PC-3 (cell line): ENCODE measurements around the gene PRAMEF14.
"Not testable (repeated sequence)": the region's sequence is repeated elsewhere in the genome, so short reads cannot be mapped to it uniquely, and the experiment has no call there.

ENCODE experiments used
- EZH2 ChIP-seq: fragments of 300-600 bp; sonication (generic); IDR thresholded peaks from one replicate; pipeline ENCODE4 v1.6.1; 2017; ENCODE audit warnings: antibody characterized with exemption, mild to moderate bottlenecking, low read length; ENCODE audit not compliant: unreplicated experiment
- TF ChIP-seq, protein P1 (sequence below): fragments of 300-600 bp; sonication (generic); conservative IDR thresholded peaks from 2 replicates; pipeline ENCODE4 v1.5.1; 2017; ENCODE audit warnings: antibody characterized with exemption, low read depth, mild to moderate bottlenecking, low read length

DNA sequence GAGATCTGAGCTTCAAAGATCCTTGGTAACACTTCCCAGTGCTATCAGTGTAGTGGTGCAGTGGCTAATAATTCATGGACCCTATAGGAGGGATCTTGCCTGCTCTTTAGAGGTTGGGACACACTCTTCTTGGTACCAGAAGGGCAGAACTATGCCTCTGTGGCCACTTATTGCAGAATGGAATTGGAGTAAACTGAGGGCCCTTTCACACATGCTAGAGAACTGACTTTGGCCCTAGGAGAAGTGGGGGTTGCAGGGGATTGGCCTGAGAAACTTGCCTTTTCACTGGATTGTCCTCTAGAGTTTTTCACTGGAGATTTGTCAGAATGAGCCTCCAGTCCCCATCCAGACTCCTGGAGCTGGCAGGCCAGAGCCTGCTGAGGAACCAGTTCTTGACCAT, 42.4 kb upstream of the PRAMEF14 start, which contains the start of gene PRAMEF17:
- TF ChIP-seq, protein P1, sequence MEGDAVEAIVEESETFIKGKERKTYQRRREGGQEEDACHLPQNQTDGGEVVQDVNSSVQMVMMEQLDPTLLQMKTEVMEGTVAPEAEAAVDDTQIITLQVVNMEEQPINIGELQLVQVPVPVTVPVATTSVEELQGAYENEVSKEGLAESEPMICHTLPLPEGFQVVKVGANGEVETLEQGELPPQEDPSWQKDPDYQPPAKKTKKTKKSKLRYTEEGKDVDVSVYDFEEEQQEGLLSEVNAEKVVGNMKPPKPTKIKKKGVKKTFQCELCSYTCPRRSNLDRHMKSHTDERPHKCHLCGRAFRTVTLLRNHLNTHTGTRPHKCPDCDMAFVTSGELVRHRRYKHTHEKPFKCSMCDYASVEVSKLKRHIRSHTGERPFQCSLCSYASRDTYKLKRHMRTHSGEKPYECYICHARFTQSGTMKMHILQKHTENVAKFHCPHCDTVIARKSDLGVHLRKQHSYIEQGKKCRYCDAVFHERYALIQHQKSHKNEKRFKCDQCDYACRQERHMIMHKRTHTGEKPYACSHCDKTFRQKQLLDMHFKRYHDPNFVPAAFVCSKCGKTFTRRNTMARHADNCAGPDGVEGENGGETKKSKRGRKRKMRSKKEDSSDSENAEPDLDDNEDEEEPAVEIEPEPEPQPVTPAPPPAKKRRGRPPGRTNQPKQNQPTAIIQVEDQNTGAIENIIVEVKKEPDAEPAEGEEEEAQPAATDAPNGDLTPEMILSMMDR, result not testable (repeated sequence)
- TF ChIP-seq EZH2, result not testable (repeated sequence)
